ENCODE data around the gene TSNAX.

GRCh38 chr1:231508941-231509340, 19.5 kb upstream of the TSNAX start:
- TF ChIP-seq JUND (IDR thresholded peaks at IDR 0.05) (no peak), CTCF (IDR thresholded peaks at IDR 0.05; ENCODE audit: low read depth, low read length, missing input control) (no peak), TAF1 (conservative IDR thresholded peaks at IDR 0.05) (no peak), HNF4A (conservative IDR thresholded peaks at IDR 0.05) (no peak), EGR1 (IDR thresholded peaks at IDR 0.05; ENCODE audit: low read depth in 2 of 2) (no peak), REST (IDR thresholded peaks at IDR 0.05) (no peak), YY1 (IDR thresholded peaks at IDR 0.05) (no peak), RXRA (IDR thresholded peaks at IDR 0.05) (no peak), SP1 (IDR thresholded peaks at IDR 0.05) (no peak), GABPA (IDR thresholded peaks at IDR 0.05 in 1 of 2, conservative IDR thresholded peaks at IDR 0.05 in 1 of 2) (no peak)
- TF ChIP-seq, protein P1, sequence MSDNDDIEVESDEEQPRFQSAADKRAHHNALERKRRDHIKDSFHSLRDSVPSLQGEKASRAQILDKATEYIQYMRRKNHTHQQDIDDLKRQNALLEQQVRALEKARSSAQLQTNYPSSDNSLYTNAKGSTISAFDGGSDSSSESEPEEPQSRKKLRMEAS (IDR thresholded peaks at IDR 0.05) = no peak
- TF ChIP-seq, protein P2, sequence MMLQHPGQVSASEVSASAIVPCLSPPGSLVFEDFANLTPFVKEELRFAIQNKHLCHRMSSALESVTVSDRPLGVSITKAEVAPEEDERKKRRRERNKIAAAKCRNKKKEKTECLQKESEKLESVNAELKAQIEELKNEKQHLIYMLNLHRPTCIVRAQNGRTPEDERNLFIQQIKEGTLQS (IDR thresholded peaks at IDR 0.05) = no peak

All from liver (tissue), 3 donors.